Stimulated activated naive CD4-positive, alpha-beta T cell treated with Interleukin-2 at 50 U/mL for 16 hours (primary cell): ENCODE results near the gene MMP12.
"Not testable (repeated sequence)": the region's sequence is repeated elsewhere in the genome, so short reads cannot be mapped to it uniquely, and the experiment has no call there.

Experiments
- DNase-seq: peaks from one replicate; lab custom pipeline; 2025; lab: John Stamatoyannopoulos, UW

MMP12 gene

GRCh38 chr11:102874852-102875251 is at the start of gene MMP12:
Gene MMP12, minus strand, starts transcription at chr11:102874982. Its CDS starts 45 bp downstream, at chr11:102874937.
- DNase-seq, result no peak

GRCh38 chr11:102921587-102922220 is 46.9 kb upstream of the MMP12 start:
- DNase-seq, result no peak

GRCh38 chr11:102920118-102920684 is 45.4 kb upstream of the MMP12 start:
- no peak for DNase-seq

- no peak for DNase-seq
Measured at GRCh38 chr11:102915044-102915375, 40.2 kb upstream of the MMP12 start.

- no peak for DNase-seq
Measured at GRCh38 chr11:102914238-102915043, 39.7 kb upstream of the MMP12 start.

- no peak for DNase-seq
Measured at GRCh38 chr11:102912482-102912830, 37.7 kb upstream of the MMP12 start.

- DNase-seq, result no peak
Measured at GRCh38 chr11:102911758-102912481, 37.1 kb upstream of the MMP12 start.

- DNase-seq, result not testable (repeated sequence)
Measured at GRCh38 chr11:102905848-102906247, 31.1 kb upstream of the MMP12 start.

- not testable (repeated sequence) for DNase-seq
Measured at GRCh38 chr11:102903895-102904294, 29.1 kb upstream of the MMP12 start.

- no peak for DNase-seq
Measured at GRCh38 chr11:102900346-102900745, 25.6 kb upstream of the MMP12 start.

GRCh38 chr11:102891736-102892135 is 17.0 kb upstream of the MMP12 start:
- no peak for DNase-seq

- no peak for DNase-seq
Measured at GRCh38 chr11:102886999-102887398, 12.2 kb upstream of the MMP12 start.

- DNase-seq, result no peak
Measured at GRCh38 chr11:102883141-102883540, 8.4 kb upstream of the MMP12 start.

GRCh38 chr11:102882389-102883024 is 7.7 kb upstream of the MMP12 start:
- DNase-seq, result no peak

- DNase-seq, result no peak
Measured at GRCh38 chr11:102879801-102880200, 5.0 kb upstream of the MMP12 start.

- DNase-seq, result no peak
Measured at GRCh38 chr11:102878595-102878994, 3.8 kb upstream of the MMP12 start.

GRCh38 chr11:102869354-102869964 is 5.3 kb downstream of the MMP12 start:
- DNase-seq, result not testable (repeated sequence)

- no peak for DNase-seq
Measured at GRCh38 chr11:102868339-102868738, 6.4 kb downstream of the MMP12 start.

- no peak for DNase-seq
Measured at GRCh38 chr11:102864724-102865123, 10.1 kb downstream of the MMP12 start.

GRCh38 chr11:102853956-102854355 is 20.8 kb downstream of the MMP12 start:
- DNase-seq, result no peak

- no peak for DNase-seq
Measured at GRCh38 chr11:102853055-102853454, 21.7 kb downstream of the MMP12 start.
